Activated CD8-positive, alpha-beta memory T cell treated with anti-CD3 and anti-CD28 coated beads, Interleukin-2, amount 50 U/mL, for 24 hours (primary cell): ENCODE data around the gene XIRP1.

ENCODE experiments used
- DNase-seq: peaks from one replicate; pipeline ENCODE4 v3.0.0-alpha.2; 2020; ENCODE audit errors: extremely low read depth

XIRP1 gene

DNA sequence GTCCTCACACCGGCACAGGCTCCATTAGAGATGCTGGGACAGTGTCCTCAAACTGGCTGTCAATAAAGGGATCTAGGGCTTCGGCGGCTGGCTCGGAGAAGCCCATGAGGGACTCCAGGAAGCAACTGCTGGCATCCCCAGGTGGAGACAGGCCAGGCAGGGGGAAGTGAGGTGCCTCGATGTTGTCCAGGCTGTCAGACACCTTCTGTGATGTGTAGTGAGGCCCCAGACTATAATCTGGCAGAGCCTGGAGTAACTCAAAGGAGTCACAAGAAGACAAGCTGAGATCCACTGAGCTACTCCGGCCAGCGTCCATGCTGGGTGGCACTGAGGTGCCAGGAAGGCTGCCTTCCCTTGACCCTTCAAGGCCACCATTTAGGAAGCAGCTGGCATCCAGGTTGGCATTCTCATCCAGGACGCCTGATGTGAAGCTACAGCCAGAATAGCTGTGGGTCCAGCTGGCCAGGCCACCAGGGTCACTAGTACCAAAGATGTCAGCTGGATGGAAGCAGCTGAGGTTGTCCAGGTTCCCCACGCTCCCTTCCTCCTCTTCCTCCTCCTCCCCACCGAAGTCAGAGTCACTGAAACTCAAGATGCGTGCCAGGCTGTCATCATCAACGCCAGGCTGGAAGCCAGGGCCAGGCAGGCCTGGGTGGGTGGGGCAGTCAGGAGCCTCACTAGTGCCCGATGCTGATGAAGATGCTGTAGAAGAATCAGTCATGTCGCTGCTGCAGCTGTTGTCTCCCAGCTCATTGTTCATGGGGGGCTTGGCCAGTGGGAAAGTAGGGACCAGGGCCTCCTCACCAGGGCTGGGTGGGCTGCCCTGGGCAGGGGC, 49.1 kb downstream of the XIRP1 start:
- no peak for DNase-seq

DNA sequence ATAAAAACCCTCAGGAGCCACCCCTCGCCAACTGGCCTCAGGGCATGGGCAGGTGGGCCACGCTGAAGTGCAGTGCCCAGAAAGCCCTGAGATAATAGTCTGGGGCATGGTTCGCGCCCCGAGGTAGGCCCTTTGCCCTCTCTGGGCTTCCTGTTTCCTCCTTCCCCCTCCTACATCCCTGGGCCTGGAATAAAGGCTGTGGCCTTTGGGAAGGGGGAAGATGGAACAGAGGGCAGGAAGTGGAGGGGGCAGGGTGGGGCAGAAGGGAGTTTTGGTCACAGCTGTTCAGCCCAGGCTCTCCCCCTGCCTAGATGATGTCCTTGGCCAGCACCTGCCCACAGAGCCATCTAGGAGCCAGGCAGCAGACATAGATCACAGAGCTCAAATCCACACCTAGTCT, 50.3 kb downstream of the XIRP1 start:
- no peak for DNase-seq

DNA sequence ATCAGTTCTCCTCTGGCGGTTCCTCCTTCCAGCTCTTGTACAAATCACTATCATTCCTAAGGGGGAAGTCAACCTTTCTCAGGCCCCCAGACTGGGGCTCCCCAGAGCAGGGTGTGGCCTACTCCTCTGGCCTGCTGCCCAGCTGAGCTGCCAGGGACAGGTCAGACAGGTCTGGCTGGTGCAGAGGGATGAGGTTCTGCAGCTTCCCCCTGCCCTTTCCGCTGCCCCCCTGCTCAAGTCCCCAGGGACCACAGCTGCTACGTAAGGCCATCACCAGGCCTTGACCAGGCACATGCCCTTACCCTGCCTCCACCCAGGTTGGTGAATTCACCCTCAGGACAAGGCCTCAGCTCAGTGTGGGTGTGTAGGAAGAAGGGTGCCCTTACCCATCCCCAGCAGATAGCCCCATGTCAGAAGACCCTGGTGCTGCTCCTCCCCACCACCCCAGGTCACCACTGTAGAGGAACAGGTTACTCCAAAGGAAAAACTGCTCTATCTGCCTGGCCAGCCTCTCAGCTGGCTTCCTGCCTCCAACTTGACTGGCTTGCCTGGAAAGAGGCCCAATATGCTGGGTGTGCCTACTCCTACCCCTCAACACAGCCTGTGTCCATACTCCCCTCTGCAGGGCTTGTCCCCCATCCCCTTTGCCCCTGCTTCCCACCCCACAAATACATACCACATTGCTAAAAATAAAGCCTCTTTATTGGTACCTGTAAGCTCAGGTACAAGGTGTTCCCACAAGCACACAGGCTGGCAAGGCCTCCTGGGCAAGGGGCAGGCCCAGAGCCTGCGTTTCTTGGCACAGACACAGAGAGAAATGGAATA, 51.0 kb downstream of the XIRP1 start:
- DNase-seq, result no peak

DNA sequence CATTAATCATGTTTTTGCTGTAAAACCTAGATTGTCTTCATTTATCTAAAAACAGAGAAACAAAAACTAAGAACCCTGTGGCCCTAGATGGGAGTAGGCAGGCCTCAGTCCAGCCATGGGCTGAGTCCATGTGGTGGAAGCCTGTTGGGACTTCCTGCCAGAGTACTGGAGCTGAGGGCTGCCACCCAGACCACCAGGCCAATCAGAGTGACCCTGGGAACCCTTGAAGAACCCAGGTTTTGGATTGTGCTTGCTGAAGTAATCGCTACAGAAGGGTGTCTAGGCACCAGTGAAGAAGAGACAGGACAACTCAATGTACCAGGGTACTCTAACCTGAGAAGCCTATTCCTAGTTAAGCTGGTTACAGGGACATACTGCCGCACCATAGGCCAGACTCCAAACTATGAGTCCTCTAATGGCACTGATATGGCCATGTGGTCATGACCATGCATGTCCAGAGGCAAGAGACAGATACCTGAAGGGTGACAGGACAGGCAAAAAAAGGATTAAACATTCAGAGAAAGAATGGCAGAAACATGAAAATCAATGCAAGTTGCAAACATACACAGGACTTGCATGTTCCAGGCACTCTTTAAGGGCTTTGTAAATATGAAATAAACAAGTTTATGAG, 51.9 kb downstream of the XIRP1 start:
- DNase-seq, result no peak

DNA sequence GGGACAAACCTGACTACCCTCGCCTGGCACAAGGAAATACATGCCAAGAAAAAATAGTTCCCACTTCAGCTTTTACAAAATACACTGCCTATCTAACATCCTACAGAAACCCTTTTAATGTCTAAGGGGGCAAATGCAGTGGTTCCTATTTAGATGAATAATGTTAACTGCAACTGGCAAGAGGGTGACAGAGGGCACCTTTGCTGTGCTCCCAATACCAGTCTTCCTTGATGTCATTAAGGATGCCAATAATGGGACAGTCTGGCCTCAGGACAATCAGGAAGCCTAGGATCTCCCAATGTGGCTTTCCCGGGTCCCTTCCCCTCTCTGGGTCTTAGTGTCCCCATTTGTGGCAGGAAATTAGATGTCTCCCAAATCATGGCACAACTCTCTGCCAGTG, 53.0 kb downstream of the XIRP1 start:
- DNase-seq, result no peak

DNA sequence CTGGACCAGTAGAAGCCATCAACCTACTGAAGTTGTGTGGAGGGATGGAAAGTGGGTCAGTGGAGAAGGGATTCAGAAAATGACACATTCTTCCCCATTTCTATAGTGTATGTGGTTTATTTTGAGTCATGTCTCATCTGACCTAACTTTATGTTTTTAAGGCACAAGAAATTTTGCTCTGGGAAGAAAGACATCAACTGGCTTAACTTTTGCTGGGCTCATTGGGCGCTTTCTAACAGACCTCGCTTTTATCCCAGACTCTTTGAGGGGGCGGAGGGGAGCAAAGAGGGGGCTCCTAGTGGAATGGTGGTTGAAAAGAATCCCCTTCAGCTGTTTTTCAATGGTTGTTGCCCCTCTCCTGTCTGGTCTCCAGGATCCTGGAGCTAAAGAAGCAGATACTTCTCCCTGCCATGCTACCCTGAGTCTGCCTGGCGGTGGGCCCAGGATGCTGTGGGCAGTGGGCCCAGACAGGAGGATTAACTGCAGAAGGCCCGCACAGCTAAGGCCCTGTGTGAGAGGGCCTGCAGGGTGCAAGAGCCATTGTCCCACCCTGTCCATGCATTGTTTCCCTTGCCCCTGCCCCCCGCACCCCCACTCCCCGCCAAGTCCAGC, 53.5 kb downstream of the XIRP1 start:
- DNase-seq, result no peak

DNA sequence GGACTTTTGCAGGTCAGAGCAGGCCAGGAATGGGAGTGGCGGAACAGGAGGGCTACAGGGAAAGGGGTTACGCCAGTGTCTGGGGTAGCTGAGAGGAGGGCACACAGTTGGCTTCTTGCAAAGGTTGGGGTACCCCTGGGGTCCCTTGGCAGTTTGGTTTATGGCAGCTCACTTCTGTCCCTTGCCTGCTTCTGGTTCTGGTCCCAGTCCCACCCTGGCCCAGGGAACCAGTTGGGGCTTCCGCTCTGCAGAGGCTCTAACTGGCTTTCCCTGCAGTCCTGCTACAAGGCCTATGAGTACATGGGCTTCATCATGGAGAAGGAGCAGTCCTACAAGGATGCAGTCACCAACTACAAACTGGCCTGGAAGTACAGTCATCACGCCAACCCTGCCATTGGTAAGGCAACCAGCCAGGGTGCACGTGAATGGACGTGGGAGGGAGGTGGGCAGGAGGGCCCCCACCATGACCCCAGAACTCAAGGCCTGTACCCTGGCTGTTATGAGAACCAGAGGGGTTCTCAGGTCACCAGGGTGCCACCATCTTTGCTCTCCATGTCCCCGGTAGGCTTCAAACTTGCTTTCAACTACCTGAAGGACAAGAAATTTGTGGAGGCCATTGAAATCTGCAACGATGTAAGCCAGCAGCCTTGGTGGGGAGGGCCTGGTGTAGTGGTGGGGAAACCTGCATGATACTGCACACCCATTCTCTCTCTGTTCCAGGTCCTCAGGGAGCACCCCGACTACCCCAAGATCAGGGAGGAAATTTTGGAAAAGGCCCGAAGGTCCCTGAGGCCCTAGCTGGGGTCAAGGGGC, 54.2 kb downstream of the XIRP1 start:
- DNase-seq, result no peak

DNA sequence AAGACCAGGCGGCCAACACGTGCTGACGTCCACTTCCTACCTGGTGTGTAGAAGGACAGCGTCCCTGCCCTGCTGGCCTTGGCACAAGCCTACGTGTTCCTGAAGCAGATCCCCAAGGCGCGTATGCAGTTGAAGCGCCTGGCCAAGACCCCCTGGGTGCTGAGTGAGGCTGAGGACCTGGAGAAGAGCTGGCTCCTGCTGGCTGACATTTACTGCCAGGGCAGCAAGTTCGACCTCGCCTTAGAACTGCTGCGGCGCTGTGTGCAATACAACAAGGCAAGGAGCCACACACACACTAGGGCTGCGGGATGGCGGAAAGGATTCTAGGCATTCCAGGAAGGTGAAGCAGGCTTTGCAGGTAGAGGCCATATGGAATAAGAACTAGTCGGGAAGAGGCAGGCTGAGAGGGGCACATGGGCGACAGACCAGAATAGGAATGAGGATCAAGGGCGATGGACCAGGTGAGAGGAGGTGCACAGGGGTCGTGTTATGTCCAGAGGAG, 54.9 kb downstream of the XIRP1 start:
- no peak for DNase-seq

DNA sequence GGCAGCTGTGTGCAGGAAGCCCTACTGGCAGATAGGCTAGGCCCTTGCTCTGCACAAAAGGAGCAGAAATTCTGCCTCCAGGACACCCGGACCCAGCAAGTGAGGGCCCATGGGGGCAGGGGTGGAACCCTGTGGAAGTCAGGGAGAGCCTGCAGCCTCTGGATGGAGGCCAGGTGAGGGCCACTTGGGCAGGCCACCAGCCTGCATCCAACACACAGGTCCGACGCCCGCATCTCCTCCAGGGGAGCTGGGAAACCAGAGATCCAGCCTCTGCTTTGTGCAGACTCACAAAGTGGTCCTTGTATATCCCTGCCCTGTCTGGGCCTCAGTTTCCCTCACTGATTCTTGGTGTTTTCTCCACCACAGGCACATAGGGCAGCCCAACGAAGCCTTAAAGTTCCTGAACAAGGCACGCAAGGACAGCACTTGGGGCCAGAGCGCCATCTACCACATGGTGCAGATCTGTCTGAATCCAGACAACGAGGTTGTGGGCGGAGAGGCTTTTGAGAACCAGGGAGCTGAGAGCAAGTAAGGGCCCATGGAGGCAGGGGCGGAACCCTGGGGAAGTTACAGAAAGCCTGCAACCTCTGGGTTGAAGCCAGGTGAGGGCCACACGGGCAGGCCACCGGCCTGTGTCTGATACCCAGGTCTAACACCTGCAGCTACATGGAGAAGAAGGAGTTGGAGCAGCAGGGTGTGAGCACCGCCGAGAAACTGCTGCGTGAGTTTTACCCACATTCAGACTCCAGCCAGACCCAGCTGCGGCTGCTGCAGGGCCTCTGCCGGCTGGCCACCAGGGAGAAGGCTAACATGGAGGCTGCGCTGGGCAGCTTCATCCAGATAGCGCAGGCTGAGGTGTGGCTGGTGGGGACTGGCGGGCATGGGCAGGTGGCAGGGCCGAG, 55.6 kb downstream of the XIRP1 start:
- no peak for DNase-seq

DNA sequence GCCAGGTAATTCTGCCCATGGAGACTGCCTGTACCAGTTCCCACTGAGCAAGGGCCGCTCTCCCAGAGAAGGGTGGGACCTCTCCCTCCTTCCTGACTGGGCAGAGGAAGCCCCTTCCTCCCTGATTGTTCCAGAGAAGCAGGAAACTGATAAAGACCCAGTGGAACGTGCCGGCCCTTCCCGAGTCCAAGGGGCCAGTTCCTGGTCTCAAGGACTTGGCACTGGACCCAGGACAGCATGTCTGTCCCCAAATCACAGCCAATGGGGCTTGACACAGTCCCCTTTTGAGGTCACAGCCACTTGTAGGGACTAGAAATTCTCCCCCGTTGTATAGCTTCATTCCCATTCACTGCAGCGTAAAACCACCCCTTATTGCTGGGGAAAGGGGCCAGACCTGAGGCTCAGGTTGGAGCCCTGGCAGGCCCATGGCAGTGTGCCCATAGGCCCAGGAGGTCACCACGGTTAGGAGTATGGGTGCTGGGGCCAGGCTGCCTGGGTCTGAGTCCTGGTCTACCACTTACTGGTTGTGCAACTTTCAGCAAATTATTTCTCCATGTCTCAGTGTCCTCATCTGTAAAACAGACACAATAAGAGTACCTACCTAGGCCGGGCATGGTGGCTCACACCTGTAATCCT, 57.1 kb downstream of the XIRP1 start:
- DNase-seq, result no peak

DNA sequence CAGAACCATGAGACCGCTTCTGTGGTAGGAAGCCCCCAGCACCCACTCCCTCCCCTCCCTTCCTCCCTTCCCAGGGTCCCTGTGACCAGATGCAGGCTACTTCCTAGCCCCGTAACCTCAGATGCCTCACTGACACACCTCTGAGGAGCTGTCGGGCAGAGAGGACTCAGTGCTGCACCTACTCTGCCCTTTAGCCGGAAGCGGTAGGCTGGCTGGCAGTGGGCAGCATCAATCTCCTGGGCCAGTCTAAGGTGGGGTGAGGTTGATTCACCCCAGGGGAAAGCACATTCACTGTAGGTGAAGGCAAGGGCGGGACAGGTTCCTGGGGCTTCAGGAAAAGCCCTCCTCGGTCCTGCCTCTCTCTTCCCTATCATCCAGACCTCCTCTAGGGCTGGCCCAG, 58.1 kb downstream of the XIRP1 start:
- no peak for DNase-seq

DNA sequence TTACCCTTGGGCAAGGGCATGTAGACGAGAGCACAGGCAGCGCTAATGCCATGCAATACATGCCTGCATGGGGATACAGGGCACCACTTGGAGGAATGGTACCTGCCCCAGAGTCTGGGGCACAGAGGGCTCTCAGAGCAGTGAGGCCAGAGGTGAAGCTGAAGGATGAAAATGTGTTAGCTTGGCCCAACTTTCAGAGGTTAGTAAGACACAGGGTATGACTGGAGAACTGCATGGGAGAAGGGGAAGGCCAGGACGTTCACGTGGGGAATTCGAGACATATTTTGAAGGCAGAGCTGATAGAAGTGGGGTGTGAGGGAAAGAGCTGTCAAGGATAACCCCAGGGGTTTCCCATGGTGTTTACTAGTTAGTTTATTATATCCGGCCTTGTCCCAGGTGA, 58.6 kb downstream of the XIRP1 start:
- no peak for DNase-seq
